HL-60/S4 (cell line): ENCODE results near the gene RYR2.

Experiments
- in situ Hi-C: fragments of 300-500 bp; cut with MboI; formaldehyde crosslinking; loops from 2 replicates; pipeline ENCODE4 v1.14.3; 2022; ENCODE audit warnings: low sequenced_read_pairs

The RYR2 gene

GRCh38 chr1:237041795-237042525, at the start of gene RYR2:
Gene RYR2 (plus strand): TSS chr1:237042184. CDS start chr1:237042522, 338 bp downstream.
- in situ Hi-C loops, result no loop called here

- in situ Hi-C loops, result no loop called here
Measured at GRCh38 chr1:236992449-236992848, 49.5 kb upstream of the RYR2 start.

- in situ Hi-C loops, result no loop called here
Measured at GRCh38 chr1:236994450-236994849, 47.5 kb upstream of the RYR2 start.

- in situ Hi-C loops, result no loop called here
Measured at GRCh38 chr1:236997361-236997760, 44.6 kb upstream of the RYR2 start.

GRCh38 chr1:236997882-236998281, 44.1 kb upstream of the RYR2 start:
- in situ Hi-C loops, result no loop called here

GRCh38 chr1:236998546-236998945, 43.4 kb upstream of the RYR2 start:
- in situ Hi-C loops, result no loop called here

GRCh38 chr1:237000191-237000590, 41.8 kb upstream of the RYR2 start:
- in situ Hi-C loops, result no loop called here

GRCh38 chr1:237003516-237003915, 38.5 kb upstream of the RYR2 start:
- in situ Hi-C loops, result no loop called here

- in situ Hi-C loops, result no loop called here
Measured at GRCh38 chr1:237004116-237004515, 37.9 kb upstream of the RYR2 start, which contains the start of gene MT1HL1. Gene MT1HL1 (minus strand): TSS chr1:237004441. CDS start chr1:237004372, 69 bp downstream.

GRCh38 chr1:237005674-237006073, 36.3 kb upstream of the RYR2 start:
- in situ Hi-C loops, result no loop called here

- in situ Hi-C loops, result no loop called here
Measured at GRCh38 chr1:237007147-237007881, 34.7 kb upstream of the RYR2 start.

- in situ Hi-C loops, result no loop called here
Measured at GRCh38 chr1:237009611-237010010, 32.4 kb upstream of the RYR2 start.

- in situ Hi-C loops, result no loop called here
Measured at GRCh38 chr1:237011432-237011831, 30.6 kb upstream of the RYR2 start.

- in situ Hi-C loops, result no loop called here
Measured at GRCh38 chr1:237012361-237012760, 29.6 kb upstream of the RYR2 start.

- in situ Hi-C loops, result no loop called here
Measured at GRCh38 chr1:237012788-237013383, 29.1 kb upstream of the RYR2 start.

GRCh38 chr1:237013608-237014007, 28.4 kb upstream of the RYR2 start:
- in situ Hi-C loops, result no loop called here

GRCh38 chr1:237016626-237017025, 25.4 kb upstream of the RYR2 start:
- in situ Hi-C loops, result no loop called here

GRCh38 chr1:237018896-237019295, 23.1 kb upstream of the RYR2 start:
- in situ Hi-C loops, result no loop called here

- in situ Hi-C loops, result no loop called here
Measured at GRCh38 chr1:237025358-237026074, 16.5 kb upstream of the RYR2 start.

GRCh38 chr1:237029240-237029639, 12.7 kb upstream of the RYR2 start:
- in situ Hi-C loops, result no loop called here

GRCh38 chr1:237029850-237030535, 12.0 kb upstream of the RYR2 start:
- in situ Hi-C loops, result no loop called here
